Endothelial cell (in vitro differentiated cells): ENCODE data around the gene KCNIP3. TPM values are rescaled to one million over a fixed set of nuclear protein-coding genes. Genes with fewer than 3 reads are reported as not detected.

Experiments
- DNase-seq: peaks from one replicate; pipeline ENCODE4 v3.0.0; 2021; ENCODE audit warnings: low spot score
- H3K27ac Mint-ChIP-seq: one replicate; pipeline ENCODE4 v1.8.0; 2021; ENCODE audit warnings: mixed read lengths, inconsistent platforms; ENCODE audit not compliant: unreplicated experiment
- H3K27me3 Mint-ChIP-seq: one replicate; pipeline ENCODE4 v1.8.0; 2021; ENCODE audit warnings: mild to moderate bottlenecking, moderate library complexity, mixed read lengths, inconsistent platforms; ENCODE audit not compliant: unreplicated experiment
- H3K36me3 Mint-ChIP-seq: one replicate; pipeline ENCODE4 v1.8.0; 2021; ENCODE audit warnings: mild to moderate bottlenecking, low read depth, mixed read lengths, inconsistent platforms; ENCODE audit not compliant: unreplicated experiment
- H3K4me1 Mint-ChIP-seq: one replicate; pipeline ENCODE4 v1.8.0; 2021; ENCODE audit warnings: mild to moderate bottlenecking, mixed read lengths, inconsistent platforms; ENCODE audit not compliant: unreplicated experiment
- H3K4me3 Mint-ChIP-seq: one replicate; pipeline ENCODE4 v1.8.0; 2021; ENCODE audit warnings: mild to moderate bottlenecking, mixed read lengths, inconsistent platforms; ENCODE audit not compliant: unreplicated experiment
- H3K9me3 Mint-ChIP-seq: one replicate; pipeline ENCODE4 v1.8.0; 2021; ENCODE audit warnings: mixed read lengths, inconsistent platforms; ENCODE audit not compliant: unreplicated experiment
- total RNA-seq: library from RNA; stranded (reverse); fragmentation: NEBNext Ultra II Directional; extraction: Animal tissue kit (Norgen Biotek cat#: 25700); gene quantifications from one replicate; pipeline ENCODE4 v1.2.1, GENCODE V29; 2021; ENCODE audit not compliant: unreplicated experiment
- TF ChIP-seq, protein P1 (sequence below): fragments of 200-600 bp; sonication (generic); IDR thresholded peaks from one replicate; pipeline ENCODE4 v1.5.0; 2021; ENCODE audit warnings: antibody characterized with exemption; ENCODE audit not compliant: unreplicated experiment

KCNIP3 gene
- total RNA-seq, 1 donor from 2014 or later = 0.26 TPM

DNA sequence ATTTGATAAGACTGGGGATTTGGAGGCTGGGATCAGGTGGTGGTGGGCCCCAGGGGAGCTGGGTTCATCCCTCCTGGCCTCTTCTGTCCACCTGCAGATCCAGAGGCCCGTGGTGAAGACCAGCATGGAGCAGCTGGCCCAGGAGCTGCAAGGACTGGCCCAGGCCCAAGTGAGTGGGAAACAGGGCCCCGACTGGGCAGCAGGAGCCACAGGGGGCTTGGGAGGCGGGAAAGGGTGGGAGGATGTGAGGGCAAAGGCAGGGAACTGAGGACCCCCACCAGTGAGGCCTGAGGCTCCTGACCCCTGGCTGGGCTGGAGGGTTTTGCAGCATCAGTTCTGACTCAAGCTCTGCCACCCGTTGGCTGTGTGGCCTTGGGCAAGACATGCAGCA, 11.6 kb upstream of the KCNIP3 start:
- Mint-ChIP-seq H3K4me1 (no peaks in the 10 kb centered on the region), H3K36me3 (peaks cover 3% of the 10 kb centered on the region), H3K9me3 (peaks cover 2% of the 10 kb centered on the region), H3K27ac (peak overlapping the region; percentile 16), H3K4me3 (no peak overlapping the region), H3K27me3 (peaks cover 6% of the 10 kb centered on the region)
- TF ChIP-seq, protein P1, sequence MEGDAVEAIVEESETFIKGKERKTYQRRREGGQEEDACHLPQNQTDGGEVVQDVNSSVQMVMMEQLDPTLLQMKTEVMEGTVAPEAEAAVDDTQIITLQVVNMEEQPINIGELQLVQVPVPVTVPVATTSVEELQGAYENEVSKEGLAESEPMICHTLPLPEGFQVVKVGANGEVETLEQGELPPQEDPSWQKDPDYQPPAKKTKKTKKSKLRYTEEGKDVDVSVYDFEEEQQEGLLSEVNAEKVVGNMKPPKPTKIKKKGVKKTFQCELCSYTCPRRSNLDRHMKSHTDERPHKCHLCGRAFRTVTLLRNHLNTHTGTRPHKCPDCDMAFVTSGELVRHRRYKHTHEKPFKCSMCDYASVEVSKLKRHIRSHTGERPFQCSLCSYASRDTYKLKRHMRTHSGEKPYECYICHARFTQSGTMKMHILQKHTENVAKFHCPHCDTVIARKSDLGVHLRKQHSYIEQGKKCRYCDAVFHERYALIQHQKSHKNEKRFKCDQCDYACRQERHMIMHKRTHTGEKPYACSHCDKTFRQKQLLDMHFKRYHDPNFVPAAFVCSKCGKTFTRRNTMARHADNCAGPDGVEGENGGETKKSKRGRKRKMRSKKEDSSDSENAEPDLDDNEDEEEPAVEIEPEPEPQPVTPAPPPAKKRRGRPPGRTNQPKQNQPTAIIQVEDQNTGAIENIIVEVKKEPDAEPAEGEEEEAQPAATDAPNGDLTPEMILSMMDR = no peak
- no peak for DNase-seq

DNA sequence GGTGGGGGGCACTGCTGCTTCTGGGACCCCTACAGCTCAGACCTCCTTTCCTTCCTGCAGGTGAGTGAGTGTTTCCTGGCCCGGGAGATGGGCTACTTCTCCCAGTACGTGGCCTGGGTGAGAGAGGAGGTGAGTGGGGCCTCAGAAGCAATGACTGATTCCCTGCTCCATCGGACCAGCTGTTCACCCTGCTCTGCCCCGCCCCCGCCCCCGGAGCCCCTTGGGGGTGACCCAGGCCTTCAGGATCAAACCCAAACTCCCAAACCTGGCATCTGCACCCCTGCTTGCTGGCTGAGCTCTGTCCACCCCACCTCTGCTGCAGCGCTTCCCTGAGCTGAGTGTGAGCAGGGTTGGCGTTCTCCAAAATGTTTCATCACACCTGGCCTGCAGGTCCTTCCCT, 9.8 kb upstream of the KCNIP3 start:
- no peak for DNase-seq

DNA sequence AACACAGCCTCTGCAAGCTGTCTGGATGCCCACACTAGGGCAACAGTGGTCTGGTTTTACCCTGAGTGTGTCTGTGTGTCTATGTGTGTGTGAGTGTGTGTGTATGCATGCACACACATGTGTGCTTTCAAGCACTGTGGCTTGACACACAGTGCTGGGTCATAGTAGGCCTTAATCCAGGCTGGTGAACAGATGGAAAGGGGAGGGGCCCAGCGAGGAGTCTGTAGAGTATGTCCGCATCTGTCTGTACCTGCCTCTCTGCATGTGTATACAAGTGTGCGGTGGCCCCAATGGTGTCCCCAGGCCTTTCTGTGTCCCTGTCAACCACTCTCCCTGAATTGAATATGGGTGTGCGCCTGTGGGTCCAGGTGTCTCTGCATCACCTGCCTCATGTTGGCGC, 9.3 kb upstream of the KCNIP3 start:
- H3K27ac Mint-ChIP-seq = no peak overlapping the region
- H3K9me3 Mint-ChIP-seq = peaks cover 5% of the 10 kb centered on the region
- no peak for DNase-seq
- peaks cover 4% of the 10 kb centered on the region for H3K27me3 Mint-ChIP-seq
- H3K4me3 Mint-ChIP-seq = no peak overlapping the region
- peaks cover 3% of the 10 kb centered on the region for H3K36me3 Mint-ChIP-seq
- TF ChIP-seq, protein P1 = no peak
- no peaks in the 10 kb centered on the region for H3K4me1 Mint-ChIP-seq

More for the DNA sequence above, 9.8 kb upstream of the KCNIP3 start:
- Mint-ChIP-seq H3K4me3 (no peak overlapping the region), H3K9me3 (peaks cover 5% of the 10 kb centered on the region), H3K27me3 (peaks cover 6% of the 10 kb centered on the region), H3K4me1 (no peaks in the 10 kb centered on the region), H3K27ac (no peak overlapping the region), H3K36me3 (peaks cover 3% of the 10 kb centered on the region)
- TF ChIP-seq, protein P1 = no peak

DNA sequence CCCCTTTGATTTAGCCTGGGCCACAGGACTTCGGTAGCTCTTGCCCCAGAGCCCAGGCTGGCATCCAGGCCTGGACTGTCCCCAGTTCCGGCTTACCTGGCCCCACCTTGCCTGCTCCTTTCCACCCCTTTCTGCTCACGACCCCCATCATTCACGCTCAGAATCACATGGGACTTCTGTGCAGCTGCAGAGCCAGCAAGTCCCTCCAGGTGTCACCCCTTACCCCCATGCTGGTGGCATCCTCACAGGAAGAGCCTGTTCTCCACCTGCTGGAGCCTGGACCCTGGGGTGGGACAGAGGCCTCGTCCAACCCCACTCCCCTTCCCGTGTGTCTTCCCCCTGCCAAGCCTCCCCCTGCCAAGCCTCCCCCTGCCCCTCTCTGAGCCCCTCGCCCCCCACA, 7.9 kb upstream of the KCNIP3 start:
- TF ChIP-seq, protein P1 = no peak
- H3K4me3 Mint-ChIP-seq = no peak overlapping the region
- no peaks in the 10 kb centered on the region for H3K4me1 Mint-ChIP-seq
- H3K27me3 Mint-ChIP-seq = peaks cover 4% of the 10 kb centered on the region
- H3K9me3 Mint-ChIP-seq = peaks cover 5% of the 10 kb centered on the region
- H3K27ac Mint-ChIP-seq = no peak overlapping the region
- H3K36me3 Mint-ChIP-seq = peaks cover 3% of the 10 kb centered on the region
- no peak for DNase-seq

DNA sequence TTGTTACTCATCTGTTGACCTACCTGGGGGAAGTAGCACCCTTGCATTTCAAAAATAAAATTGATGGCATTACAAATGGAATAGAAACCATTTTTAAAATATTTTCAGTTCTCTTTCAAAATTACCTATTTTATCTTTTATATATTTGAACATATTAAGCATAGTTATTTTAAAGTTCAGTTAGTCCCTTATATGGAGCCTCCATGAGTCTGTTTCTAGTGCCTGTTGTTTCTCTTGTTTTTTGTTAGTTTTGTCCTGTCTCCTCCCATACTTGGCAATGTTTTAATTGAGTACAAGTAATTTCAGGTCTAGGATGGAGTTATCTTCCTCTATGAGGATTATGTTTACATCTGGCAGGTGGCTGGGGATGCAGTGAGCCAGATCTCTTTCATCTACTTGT, 5.9 kb upstream of the KCNIP3 start:
- no peak overlapping the region for H3K27ac Mint-ChIP-seq
- peaks cover 5% of the 10 kb centered on the region for H3K9me3 Mint-ChIP-seq
- no peaks in the 10 kb centered on the region for H3K36me3 Mint-ChIP-seq

More for the DNA sequence above, 5.9 kb upstream of the KCNIP3 start:
- DNase-seq = no peak
- TF ChIP-seq, protein P1 = no peak
- Mint-ChIP-seq H3K4me1 (no peaks in the 10 kb centered on the region), H3K4me3 (no peak overlapping the region), H3K27me3 (peaks cover 4% of the 10 kb centered on the region)
